RPMI7951 (cell line): Measurements from ENCODE around the gene TNRC6C. TPM values are rescaled to one million over a fixed set of nuclear protein-coding genes. Genes with fewer than 3 reads are reported as not detected.
A peak's percentile ranks its signal among the peaks of the same experiment; 100 is the strongest.
"Not testable (repeated sequence)": the region's sequence is repeated elsewhere in the genome, so short reads cannot be mapped to it uniquely, and the experiment has no call there.

Experiments used
- DNase-seq: peaks from one replicate; pipeline ENCODE4 v3.0.0-alpha.2; 2012; ENCODE audit warnings: low read depth
- total RNA-seq: library from RNA; depleted of rRNA; stranded (reverse); fragments of >200 nt; shearing (Covaris generic); gene quantifications from 2 replicates; pipeline ENCODE4 v1.2.3, GENCODE V29; 2014

TNRC6C gene
- total RNA-seq, 1 experiment from 2014 or later = 4.0 TPM

- DNase-seq = not testable (repeated sequence)
Observed at GRCh38 chr17:78082355-78082872, 123.9 kb downstream of the TNRC6C start.

DNA sequence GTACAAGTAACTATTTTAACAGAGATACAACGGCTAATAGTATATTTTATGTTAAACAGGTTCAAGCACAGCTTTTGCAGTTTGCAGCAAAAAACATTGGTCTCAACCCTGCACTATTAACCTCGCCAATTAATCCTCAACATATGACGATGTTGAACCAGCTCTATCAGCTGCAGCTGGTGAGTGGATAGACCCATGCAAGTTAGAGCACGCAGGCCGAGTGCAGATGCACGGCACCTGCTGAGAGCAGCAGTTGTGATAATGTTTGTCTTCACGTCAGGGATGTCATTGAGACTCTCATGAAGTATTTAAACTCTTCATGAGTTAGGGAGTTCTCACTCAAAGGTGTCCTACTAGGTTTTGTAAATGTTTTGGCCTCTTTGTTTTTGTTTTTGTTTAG lies 124.5 kb downstream of the TNRC6C start:
- DNase-seq = no peak

GRCh38 chr17:78086740-78087139 lies 128.2 kb downstream of the TNRC6C start:
- DNase-seq = no peak

DNA sequence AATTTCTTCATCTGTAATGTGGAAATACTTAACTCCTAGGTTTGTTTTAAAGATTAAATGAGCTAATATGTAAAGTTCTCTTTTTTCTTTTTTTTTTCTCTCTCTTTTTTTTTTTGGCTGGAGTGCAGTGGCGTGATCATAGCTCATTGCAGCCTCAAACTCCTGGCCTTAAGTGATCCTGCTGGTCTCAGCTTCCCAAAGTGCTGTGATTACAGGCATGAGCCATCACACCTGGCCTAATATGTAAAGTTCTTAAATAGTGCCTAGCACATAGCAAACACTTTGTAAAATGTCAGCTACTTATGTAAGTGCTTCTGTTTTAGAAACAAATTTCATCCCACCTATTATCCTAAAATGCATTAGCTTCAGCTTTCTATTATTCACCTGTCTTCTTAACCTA lies 130.0 kb downstream of the TNRC6C start:
- DNase-seq = no peak

GRCh38 chr17:78089576-78090281 lies 131.2 kb downstream of the TNRC6C start:
- no peak for DNase-seq

- no peak for DNase-seq
Observed at GRCh38 chr17:78092794-78093324, 134.4 kb downstream of the TNRC6C start.

GRCh38 chr17:78095035-78095434 lies 136.5 kb downstream of the TNRC6C start:
- DNase-seq = no peak

DNA sequence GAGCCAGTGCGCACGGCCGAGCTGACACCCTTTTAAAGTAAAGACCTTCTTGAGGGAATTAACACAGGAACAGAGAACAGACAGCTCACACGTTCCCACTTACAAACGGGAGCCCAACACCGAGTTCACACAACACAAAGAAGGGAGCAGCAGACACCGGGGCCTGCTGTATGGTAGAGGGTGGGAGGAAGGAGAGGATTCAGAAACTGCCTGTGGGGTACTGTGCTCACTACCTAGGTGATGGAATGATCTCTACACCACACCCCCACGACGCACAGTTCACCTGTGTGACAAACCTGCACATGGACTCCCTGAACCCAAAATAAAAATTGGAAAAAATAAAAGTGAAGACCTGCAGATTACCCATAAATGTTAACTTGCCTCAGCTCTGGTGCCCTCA lies 137.6 kb downstream of the TNRC6C start:
- no peak for DNase-seq

- no peak for DNase-seq
Observed at GRCh38 chr17:78101112-78101511, 142.6 kb downstream of the TNRC6C start.

GRCh38 chr17:78101542-78101941 lies 143.0 kb downstream of the TNRC6C start:
- DNase-seq = no peak

- no peak for DNase-seq
Observed at GRCh38 chr17:78103311-78103710, 144.8 kb downstream of the TNRC6C start.

GRCh38 chr17:78104540-78104941 lies 146.0 kb downstream of the TNRC6C start:
- no peak for DNase-seq

DNA sequence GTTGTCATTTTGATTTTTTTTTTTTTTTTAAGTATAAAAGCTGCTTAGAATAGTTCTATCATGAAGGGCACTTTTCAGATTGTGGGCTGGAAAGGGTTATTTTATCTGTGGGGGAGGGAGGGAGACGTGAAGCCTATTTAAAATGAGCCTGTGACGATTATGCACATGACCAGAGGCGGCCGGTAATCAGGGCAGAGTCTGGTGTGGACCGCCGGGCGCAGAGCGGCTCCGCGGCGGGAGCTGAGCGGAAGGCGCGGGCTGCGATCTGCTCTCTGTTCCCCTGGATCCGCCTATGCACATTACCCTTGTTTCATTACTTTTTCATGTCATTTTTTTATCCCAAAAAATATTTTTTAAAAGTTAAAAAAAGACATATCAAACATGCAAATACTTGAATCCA lies 146.6 kb downstream of the TNRC6C start:
- DNase-seq = peak; percentile 8

GRCh38 chr17:78105551-78105950 lies 147.0 kb downstream of the TNRC6C start:
- no peak for DNase-seq

DNA sequence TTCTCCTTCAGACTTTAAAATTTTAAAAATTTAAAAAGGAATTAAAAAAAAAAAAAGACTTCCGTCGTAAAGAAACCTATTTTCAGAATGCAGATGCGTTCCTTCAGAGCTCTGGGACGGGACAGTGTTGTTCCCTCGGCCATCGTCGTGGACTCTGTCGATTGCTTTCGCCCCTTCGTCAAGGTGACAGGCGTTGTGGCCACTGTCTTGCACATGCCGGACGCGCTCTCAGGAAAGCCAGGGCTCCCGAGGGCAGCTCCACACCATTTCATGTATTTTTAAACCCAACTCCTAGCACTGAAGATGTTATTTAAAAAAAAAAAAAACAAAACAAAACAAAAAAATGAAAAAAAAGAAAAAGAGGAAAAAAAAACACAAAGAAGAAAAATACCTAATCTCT lies 147.7 kb downstream of the TNRC6C start:
- no peak for DNase-seq

DNA sequence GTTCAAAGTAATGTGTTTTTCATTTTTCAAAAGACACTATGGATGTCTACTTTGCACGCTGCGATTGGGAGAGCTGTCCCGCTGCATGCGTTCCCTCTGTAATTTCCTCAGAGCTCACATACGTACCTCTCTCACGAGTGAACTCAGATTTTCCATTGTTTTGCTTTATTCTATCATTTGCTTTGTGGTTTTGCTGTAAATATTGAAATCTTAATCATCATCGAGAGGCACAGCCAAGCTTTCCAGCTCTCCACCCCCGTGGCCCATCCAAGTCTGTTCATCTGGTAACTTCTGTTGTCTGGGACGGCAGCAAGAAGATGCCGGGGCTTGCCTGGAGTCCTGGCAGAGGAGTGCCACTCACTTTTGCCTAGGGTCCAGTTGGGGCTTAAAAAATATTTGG lies 149.0 kb downstream of the TNRC6C start:
- DNase-seq = no peak

GRCh38 chr17:78107976-78108725 lies 149.6 kb downstream of the TNRC6C start:
- DNase-seq = no peak

- no peak for DNase-seq
Observed at GRCh38 chr17:78108726-78109488, 150.4 kb downstream of the TNRC6C start.

GRCh38 chr17:78109489-78109761 lies 150.9 kb downstream of the TNRC6C start:
- no peak for DNase-seq

GRCh38 chr17:78110363-78111015 lies 152.0 kb downstream of the TNRC6C start:
- no peak for DNase-seq

DNA sequence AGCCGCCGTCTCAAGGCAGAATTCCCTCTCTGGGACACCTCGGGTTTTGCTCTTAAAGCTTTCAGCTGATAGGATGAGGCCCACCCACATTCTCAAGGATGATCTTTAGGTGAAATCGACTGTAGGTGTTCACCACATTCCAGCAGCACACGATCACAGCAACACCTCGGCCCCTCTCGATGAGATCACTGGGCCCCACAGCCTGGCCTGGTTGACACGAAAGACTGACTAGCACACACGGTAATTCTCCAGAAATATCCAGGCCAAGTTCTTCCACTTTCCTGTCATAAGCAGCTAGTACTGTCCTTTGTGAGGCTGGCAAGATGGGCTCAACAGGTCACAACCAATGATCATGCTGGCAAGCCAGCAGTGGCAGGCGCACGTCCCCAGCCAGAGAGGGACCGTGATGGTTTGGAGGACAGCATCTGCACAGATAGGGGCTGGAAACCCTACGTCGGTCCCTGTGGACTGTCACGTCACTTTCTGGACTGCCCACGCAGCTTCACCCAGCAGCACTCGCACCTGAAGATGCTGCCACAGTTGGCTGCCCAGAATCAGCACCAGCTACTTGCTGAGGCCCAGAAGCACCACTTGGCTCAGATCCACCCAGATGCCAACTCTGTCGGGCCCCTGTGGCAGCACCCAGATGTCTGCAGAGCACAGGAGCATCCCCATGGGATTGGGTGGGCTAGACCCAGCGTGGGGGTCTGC lies 152.7 kb downstream of the TNRC6C start:
- no peak for DNase-seq
